B cell (primary cell): ENCODE data around the gene RIMBP2. TPM values are rescaled to one million over a fixed set of nuclear protein-coding genes. Genes with fewer than 3 reads are reported as not detected.

Experiments used
- ATAC-seq: fragments of 200-7000 bp; cut with Tn5 transposase; one replicate; pipeline ENCODE4 v1.10.0; 2021; ENCODE audit warnings: low read depth, mild to moderate bottlenecking, moderate number of reproducible peaks, moderate library complexity
- CTCF ChIA-PET: fragments of 350-600 bp; sonication (Branson Sonifier 250); formaldehyde crosslinking; loops from one replicate; lab custom pipeline; 2021; ENCODE audit warnings: antibody characterized with exemption, inconsistent platforms; lab: Charles Lee
- POLR2A ChIA-PET: fragments of 350-600 bp; sonication (Branson Sonifier 250); formaldehyde crosslinking; loops from one replicate; lab custom pipeline; 2021; ENCODE audit warnings: antibody characterized with exemption; lab: Charles Lee
- DNase-seq: peaks from one replicate; pipeline ENCODE4 v3.0.0; 2013
- H2AFZ ChIP-seq: 2 replicates; pipeline ENCODE4 v1.6.1; 2012; ENCODE audit warnings: mild to moderate bottlenecking, low read depth, low read length; ENCODE audit not compliant: insufficient read depth, poor library complexity, severe bottlenecking
- H3K27ac ChIP-seq, 2 donors: 1 replicate in 1 of 2; 2 replicates in 1 of 2; pipeline ENCODE4 v1.5.1; 2012 to 2013; ENCODE audit warnings: low read length in 2 of 2, mild to moderate bottlenecking in 2 of 2, moderate library complexity in 1 of 2
- H3K27me3 ChIP-seq, 4 experiments: fragments of 200-600 bp in 1 of 4; sonication (generic) in 1 of 4; replicated peaks in 1 of 4; 1 replicate in 2 of 4; 2 replicates in 2 of 4; pipeline versions ENCODE4 v1.6.1 to v1.7.0; 2013 to 2016; ENCODE audit warnings: low read length in 3 of 4, mild to moderate bottlenecking in 2 of 4, mixed read lengths in 1 of 4, moderate library complexity in 1 of 4; ENCODE audit not compliant: insufficient read depth in 4 of 4, control insufficient read depth in 3 of 4; ENCODE audit errors: control extremely low read depth in 1 of 4
- H3K36me3 ChIP-seq, 2 experiments: replicated peaks in 1 of 2; 1 replicate in 1 of 2; 2 replicates in 1 of 2; pipeline versions ENCODE4 v1.6.1 to v1.7.1; 2013; ENCODE audit warnings: low read length in 1 of 2; ENCODE audit not compliant: insufficient read depth in 2 of 2, control insufficient read depth in 1 of 2; ENCODE audit errors: control extremely low read depth in 1 of 2, extremely low read depth in 1 of 2
- H3K4me1 ChIP-seq, 2 donors: fragments of 200-600 bp in 1 of 2; sonication (generic) in 1 of 2; 1 replicate in 1 of 2; 2 replicates in 1 of 2; pipeline versions ENCODE4 v1.5.1 to v1.6.1; 2013 to 2017; ENCODE audit warnings: low read length in 2 of 2; ENCODE audit not compliant: control insufficient read depth in 2 of 2, insufficient read depth in 2 of 2
- H3K4me2 ChIP-seq: replicated peaks from 2 replicates; pipeline ENCODE3; 2012; ENCODE audit warnings: mild to moderate bottlenecking, low read depth, low read length; ENCODE audit not compliant: poor library complexity, severe bottlenecking
- H3K4me3 ChIP-seq, 5 experiments: fragments of 200-600 bp in 1 of 5; sonication (generic) in 1 of 5; 1 replicate in 3 of 5; 2 replicates in 2 of 5; pipeline versions ENCODE4 v1.5.1 to v1.7.0; 2011 to 2016; ENCODE audit warnings: low read length in 4 of 5, mild to moderate bottlenecking in 4 of 5, low read depth in 2 of 5, control low read depth in 1 of 5, moderate library complexity in 1 of 5; ENCODE audit not compliant: insufficient read depth in 1 of 5; ENCODE audit errors: control extremely low read depth in 1 of 5, extremely low read depth in 1 of 5
- H3K79me2 ChIP-seq: fragments of 200-600 bp; sonication (generic); one replicate; pipeline ENCODE4 v1.6.0; 2016; ENCODE audit warnings: low read length; ENCODE audit not compliant: control insufficient read depth, insufficient read depth
- H3K9ac ChIP-seq: fragments of 200-600 bp; sonication (generic); 2 replicates; pipeline ENCODE4 v1.6.1; 2017; ENCODE audit warnings: mild to moderate bottlenecking, low read length, moderate library complexity
- H3K9me3 ChIP-seq, 3 donors: one replicate each; pipeline versions ENCODE4 v1.6.1 to v1.7.1; 2013; ENCODE audit warnings: low read length in 2 of 3; ENCODE audit not compliant: control insufficient read depth in 2 of 3, insufficient read depth in 1 of 3; ENCODE audit errors: control extremely low read depth in 1 of 3
- H4K20me1 ChIP-seq: 2 replicates; pipeline ENCODE4 v1.6.0; 2012; ENCODE audit warnings: mild to moderate bottlenecking, low read length; ENCODE audit not compliant: insufficient read depth, control insufficient read depth, poor library complexity, severe bottlenecking
- H3K27ac Mint-ChIP-seq: one replicate; pipeline ENCODE4 v1.8.0; 2021; ENCODE audit warnings: mixed read lengths
- H3K27me3 Mint-ChIP-seq: one replicate; pipeline ENCODE4 v1.8.0; 2021; ENCODE audit warnings: mixed read lengths
- H3K4me1 Mint-ChIP-seq: one replicate; pipeline ENCODE4 v1.8.0; 2021; ENCODE audit warnings: mixed read lengths
- H3K4me3 Mint-ChIP-seq: one replicate; pipeline ENCODE4 v1.8.0; 2021; ENCODE audit warnings: mixed read lengths
- H3K9me3 Mint-ChIP-seq: one replicate; pipeline ENCODE4 v1.8.0; 2022; ENCODE audit warnings: mixed read lengths; ENCODE audit not compliant: insufficient read depth
- EZH2 ChIP-seq: IDR thresholded peaks from 2 replicates; pipeline ENCODE4 v1.6.1; 2012; ENCODE audit warnings: borderline replicate concordance, low read depth, mild to moderate bottlenecking, moderate library complexity, low read length; ENCODE audit not compliant: insufficient read depth, poor library complexity, severe bottlenecking
- WGBS: methylation state at CpG from one replicate; pipeline ENCODE4 v1.1.5; 2013; ENCODE audit warnings: missing lambda C conversion rate; ENCODE audit not compliant: insufficient coverage; 5-methylcytosine and 5-hydroxymethylcytosine counted together
- intact Hi-C: fragments of 100-400 bp; cut with micrococcal nuclease; formaldehyde crosslinking; loops from one replicate; pipeline ENCODE4 v1.10.0; 2022
- polyA plus RNA-seq: library from polyadenylated mRNA; depleted of rRNA; stranded (reverse); fragments of >200 nt; gene quantifications from 2 replicates; pipeline ENCODE4 v1.2.3, GENCODE V29; 2012
- total RNA-seq, 2 donors: library from RNA; stranded (reverse); fragments of 120-200 nt in 1 of 2; gene quantifications; 1 replicate in 1 of 2; 2 replicates in 1 of 2; pipeline versions ENCODE4 v1.2.3 to v1.2.4, GENCODE V29; 2013 to 2022
- TF ChIP-seq, protein P1 (sequence below): fragments of 200-600 bp; IDR thresholded peaks from one replicate; pipeline ENCODE4 v1.8.0; 2022; ENCODE audit warnings: antibody characterized with exemption, mild to moderate bottlenecking

Gene RIMBP2
- total and polyA plus RNA-seq, 2 donors (not counting 1 experiment from before 2014, with no cell fraction given): not detected

DNA sequence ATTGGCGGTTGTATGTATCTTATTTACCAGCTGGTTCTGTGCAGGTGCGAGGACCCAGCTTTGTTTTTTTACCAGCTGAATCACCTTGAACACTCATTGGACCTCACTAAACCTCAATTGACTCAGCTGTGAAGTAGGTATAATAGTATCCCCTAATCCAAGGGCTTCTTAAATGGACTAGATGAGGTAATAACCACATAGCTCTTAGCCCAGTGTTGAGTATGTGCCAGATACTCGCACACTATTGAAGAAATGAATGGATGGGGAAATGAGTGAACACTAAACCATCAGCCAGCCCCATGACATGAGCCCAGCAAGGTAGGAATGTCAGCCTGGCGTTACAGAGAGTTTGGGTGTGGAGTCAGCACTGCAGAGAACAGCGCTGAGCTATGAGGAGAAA is 79.7 kb downstream of the RIMBP2 start:
- CTCF ChIA-PET: no interaction called here
- no peaks in the 10 kb centered on the region for H3K36me3 ChIP-seq
- no peaks in the 10 kb centered on the region for H3K27me3 ChIP-seq
- no peaks in the 10 kb centered on the region for H3K79me2 ChIP-seq
- Mint-ChIP-seq H3K9me3 (no peaks in the 10 kb centered on the region), H3K27ac (no peak overlapping the region), H3K4me1 (no peaks in the 10 kb centered on the region), H3K27me3 (peaks cover 14% of the 10 kb centered on the region), H3K4me3 (no peak overlapping the region)
- WGBS: 89% methylated on average over 4 of the region's 5 CpGs
- no peaks in the 10 kb centered on the region for H4K20me1 ChIP-seq
- ATAC-seq: no peak
- H3K4me2 ChIP-seq: no peak overlapping the region
- intact Hi-C loops: no loop called here
- no peak overlapping the region for H3K9ac ChIP-seq
- TF ChIP-seq EZH2: no peak
- TF ChIP-seq, protein P1, sequence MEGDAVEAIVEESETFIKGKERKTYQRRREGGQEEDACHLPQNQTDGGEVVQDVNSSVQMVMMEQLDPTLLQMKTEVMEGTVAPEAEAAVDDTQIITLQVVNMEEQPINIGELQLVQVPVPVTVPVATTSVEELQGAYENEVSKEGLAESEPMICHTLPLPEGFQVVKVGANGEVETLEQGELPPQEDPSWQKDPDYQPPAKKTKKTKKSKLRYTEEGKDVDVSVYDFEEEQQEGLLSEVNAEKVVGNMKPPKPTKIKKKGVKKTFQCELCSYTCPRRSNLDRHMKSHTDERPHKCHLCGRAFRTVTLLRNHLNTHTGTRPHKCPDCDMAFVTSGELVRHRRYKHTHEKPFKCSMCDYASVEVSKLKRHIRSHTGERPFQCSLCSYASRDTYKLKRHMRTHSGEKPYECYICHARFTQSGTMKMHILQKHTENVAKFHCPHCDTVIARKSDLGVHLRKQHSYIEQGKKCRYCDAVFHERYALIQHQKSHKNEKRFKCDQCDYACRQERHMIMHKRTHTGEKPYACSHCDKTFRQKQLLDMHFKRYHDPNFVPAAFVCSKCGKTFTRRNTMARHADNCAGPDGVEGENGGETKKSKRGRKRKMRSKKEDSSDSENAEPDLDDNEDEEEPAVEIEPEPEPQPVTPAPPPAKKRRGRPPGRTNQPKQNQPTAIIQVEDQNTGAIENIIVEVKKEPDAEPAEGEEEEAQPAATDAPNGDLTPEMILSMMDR: no peak
- DNase-seq: no peak
- no peak overlapping the region for H2AFZ ChIP-seq
- no peaks in the 10 kb centered on the region for H3K9me3 ChIP-seq
- POLR2A ChIA-PET: no interaction called here
- no peak overlapping the region for H3K27ac ChIP-seq
- H3K4me1 ChIP-seq: no peaks in the 10 kb centered on the region
- H3K4me3 ChIP-seq: no peak overlapping the region

DNA sequence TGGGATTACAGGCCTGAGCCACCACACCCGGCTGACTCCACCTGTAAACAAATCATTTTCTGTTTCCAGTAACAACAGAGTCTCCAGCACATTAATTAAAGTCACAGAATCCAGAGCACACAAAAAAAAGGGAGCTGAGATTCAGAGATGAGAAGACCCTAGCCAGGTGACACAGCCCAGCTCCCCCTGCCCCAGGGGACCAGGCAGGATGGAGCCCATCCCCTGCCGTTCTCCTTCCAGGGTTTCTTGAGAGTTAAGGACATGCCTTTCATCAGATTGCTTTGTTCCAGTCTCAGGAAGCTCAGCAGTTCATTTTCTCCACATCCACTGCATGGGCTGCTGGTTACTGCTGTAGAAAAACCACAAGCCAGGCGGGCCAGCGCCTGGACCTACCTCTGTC is 81.2 kb downstream of the RIMBP2 start:
- no peak overlapping the region for H3K4me3 ChIP-seq
- H3K27me3 Mint-ChIP-seq: peaks cover 14% of the 10 kb centered on the region
- DNase-seq (no peak), ATAC-seq (no peak)
- no peak overlapping the region for H3K9ac ChIP-seq
- POLR2A ChIA-PET: no interaction called here
- H3K27me3 ChIP-seq: no peaks in the 10 kb centered on the region
- H3K4me2 ChIP-seq: no peak overlapping the region
- H3K36me3 ChIP-seq: no peaks in the 10 kb centered on the region
- H3K4me1 Mint-ChIP-seq: no peaks in the 10 kb centered on the region
- no peaks in the 10 kb centered on the region for H3K9me3 Mint-ChIP-seq
- no peak overlapping the region for H2AFZ ChIP-seq
- H3K4me3 Mint-ChIP-seq: no peak overlapping the region
- H3K9me3 ChIP-seq: no peaks in the 10 kb centered on the region
- no peaks in the 10 kb centered on the region for H4K20me1 ChIP-seq
- H3K4me1 ChIP-seq: no peaks in the 10 kb centered on the region
- no peaks in the 10 kb centered on the region for H3K79me2 ChIP-seq
- H3K27ac Mint-ChIP-seq: no peak overlapping the region
- CTCF ChIA-PET: no interaction called here
- 77% methylated on average over 2 of the region's 4 CpGs for WGBS
- H3K27ac ChIP-seq: no peak overlapping the region
- TF ChIP-seq, protein P1: no peak
- no peak for TF ChIP-seq EZH2
- intact Hi-C loops: no loop called here
